DMS114 treated with DMSO at 0.1 percent for 48 hours (cell line): ENCODE data around the gene LDLRAD4.

ENCODE experiments used
- DNase-seq: peaks from one replicate; lab custom pipeline; 2025; ENCODE audit not compliant: unreplicated experiment; lab: John Stamatoyannopoulos, UW

LDLRAD4 gene

DNA sequence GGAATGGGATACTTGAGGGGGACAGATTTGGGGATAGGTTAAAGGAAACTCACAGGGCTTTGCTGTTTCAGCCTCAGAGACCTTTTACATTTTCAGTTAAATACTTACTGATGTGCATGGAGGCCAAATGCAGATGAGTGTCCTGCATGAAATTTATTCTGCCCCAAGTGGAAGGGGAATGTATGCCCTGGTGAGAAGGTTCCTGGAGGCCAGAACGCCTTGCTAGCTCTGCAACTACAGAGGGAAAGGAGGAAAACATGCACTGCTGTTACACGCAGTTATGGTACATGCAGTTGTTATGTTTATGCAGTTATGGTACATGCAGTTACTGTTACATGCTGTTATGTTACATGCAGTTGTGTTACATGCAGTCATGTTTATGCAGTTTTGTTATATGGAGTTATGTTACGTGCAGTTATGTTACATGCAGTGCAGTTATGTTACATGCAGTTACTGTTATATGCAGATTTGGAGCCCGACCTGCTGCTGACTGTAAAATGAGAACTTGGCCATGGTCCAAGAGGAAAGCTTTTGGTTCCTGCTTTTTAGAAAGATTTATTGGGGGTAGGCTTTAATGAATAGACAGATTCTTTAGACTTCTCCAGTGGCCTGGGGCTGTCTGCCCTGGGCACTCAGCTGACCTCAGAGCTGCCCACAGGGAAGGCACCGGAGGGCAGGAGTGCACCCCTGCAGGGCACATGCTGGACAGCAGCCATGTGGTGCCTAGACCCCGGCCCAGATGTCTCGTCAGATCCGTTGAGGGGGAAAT is 84.1 kb downstream of the LDLRAD4 start:
- DNase-seq: no peak

- DNase-seq: no peak
Observed at GRCh38 chr18:13303756-13304364, 85.3 kb downstream of the LDLRAD4 start.

- DNase-seq: no peak
Observed at GRCh38 chr18:13305301-13305700, 86.7 kb downstream of the LDLRAD4 start.

GRCh38 chr18:13306583-13306982 is 88.0 kb downstream of the LDLRAD4 start:
- no peak for DNase-seq

- no peak for DNase-seq
Observed at GRCh38 chr18:13308369-13308768, 89.8 kb downstream of the LDLRAD4 start.

DNA sequence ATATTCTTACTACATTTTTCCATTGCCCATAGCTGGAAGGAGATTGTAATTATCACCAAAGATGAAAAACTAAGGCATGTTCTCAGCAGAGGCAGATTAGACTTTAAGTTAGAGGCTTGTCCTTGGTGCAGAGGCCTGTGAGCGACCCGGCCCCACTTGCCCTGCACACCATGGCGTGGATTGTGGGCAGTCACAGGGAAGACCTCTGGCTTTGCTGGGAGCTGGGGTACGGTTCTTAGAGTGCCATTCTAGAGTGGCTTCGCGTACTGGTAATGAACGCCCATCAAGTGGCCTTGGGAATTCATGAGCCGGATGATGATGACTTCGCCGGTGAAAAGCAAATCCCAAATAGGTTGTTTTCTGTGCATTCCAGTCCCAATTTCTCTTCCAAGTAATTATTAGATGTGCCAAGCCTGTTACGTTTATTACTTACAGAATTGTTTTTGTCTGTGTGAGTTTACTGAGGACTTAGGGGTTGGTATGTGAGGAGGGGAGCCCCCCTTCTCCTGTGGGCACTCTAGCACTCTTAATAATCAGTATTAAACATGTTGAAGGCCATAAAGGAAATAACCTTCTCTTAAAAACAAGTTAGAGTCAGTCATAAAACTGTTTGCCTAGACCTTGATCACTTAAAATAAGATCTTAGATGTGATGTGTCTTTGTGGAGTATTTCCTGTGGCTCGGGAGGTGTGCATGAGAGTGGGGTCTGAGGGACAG is 90.6 kb downstream of the LDLRAD4 start:
- DNase-seq: no peak

DNA sequence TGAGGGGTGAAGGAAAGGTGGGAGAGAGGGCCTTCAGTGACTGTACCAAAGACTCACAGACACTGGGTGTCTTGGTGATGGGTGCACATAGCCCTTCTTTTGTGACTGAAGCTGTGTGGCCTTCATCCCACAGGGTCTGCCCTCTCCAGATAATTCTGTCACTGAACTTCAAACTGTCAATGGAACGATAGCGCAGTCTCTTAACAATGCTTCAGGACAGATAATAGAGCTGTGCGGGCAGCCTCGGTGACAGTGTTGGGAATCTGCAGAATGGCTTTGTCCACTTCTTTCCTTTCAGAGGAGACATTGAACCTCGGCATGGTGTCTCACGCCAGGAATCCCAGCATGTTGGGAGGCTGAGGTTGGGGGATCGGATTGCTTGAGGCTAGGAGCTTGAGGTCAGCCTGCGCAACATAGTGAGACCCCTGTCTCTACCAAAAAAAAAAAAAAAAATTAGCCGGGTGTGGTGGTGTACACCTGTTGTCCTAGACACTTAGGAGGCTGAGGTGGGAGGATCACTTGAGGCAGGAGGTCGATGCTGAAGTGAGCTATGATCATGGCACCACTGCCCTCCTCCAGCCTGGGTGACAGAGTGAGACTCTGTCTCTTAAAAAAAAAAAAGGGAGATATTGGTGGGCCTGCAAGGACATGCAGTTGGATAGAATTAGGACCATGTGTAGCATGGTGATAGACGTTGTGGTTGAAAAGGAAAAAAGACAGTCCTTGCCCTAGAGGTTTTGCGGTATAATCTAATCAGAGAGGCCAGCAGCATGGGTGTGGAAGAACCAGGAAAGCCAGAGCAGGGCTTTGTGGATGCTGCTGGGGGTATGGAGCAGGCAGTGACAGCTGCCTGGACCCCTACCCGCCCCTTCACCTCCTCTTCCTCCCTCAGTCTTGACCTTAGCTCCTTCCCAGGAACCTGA is 91.4 kb downstream of the LDLRAD4 start:
- DNase-seq: no peak

GRCh38 chr18:13311193-13311592 is 92.6 kb downstream of the LDLRAD4 start:
- no peak for DNase-seq

DNA sequence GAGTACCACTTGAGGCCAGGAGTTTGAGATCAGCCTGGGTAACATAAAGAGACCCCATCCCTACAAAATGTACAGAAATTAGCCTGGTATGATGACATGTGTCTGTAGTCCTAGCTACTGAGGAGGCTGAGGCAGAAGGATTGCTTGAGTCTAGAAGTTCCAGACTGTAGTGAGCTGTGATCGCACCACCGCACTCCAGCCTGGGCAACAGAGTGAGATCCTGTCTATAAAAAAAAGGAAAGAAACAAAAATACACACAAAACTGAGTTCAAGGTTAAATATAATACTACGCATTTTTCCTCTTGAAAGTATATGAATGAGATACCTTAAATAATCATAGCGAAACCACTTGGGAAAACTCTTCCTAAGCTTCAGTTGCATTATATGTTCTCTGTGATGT is 94.0 kb downstream of the LDLRAD4 start:
- no peak for DNase-seq

GRCh38 chr18:13313006-13313686 is 94.6 kb downstream of the LDLRAD4 start:
- DNase-seq: no peak

DNA sequence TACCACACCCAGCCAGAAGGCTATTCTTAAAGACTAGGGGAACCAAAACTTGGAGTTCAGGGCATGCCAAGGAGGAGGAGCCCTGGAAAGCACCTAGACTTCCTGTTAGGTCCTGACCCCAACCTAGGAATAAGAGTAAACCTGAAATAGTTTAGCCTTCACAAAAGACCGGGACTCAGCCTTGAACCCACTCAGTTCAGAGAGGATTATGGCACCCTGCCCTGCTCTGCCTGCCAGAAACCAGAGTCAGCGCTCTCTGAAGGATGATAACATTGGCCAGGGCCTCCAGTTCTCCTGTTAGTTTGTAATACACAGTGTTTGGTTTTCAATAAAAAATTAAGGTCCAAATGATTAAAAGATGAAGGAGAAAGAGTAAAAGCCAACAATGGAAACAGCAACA is 96.4 kb downstream of the LDLRAD4 start:
- no peak for DNase-seq

- no peak for DNase-seq
Observed at GRCh38 chr18:13316063-13316462, 97.5 kb downstream of the LDLRAD4 start.

DNA sequence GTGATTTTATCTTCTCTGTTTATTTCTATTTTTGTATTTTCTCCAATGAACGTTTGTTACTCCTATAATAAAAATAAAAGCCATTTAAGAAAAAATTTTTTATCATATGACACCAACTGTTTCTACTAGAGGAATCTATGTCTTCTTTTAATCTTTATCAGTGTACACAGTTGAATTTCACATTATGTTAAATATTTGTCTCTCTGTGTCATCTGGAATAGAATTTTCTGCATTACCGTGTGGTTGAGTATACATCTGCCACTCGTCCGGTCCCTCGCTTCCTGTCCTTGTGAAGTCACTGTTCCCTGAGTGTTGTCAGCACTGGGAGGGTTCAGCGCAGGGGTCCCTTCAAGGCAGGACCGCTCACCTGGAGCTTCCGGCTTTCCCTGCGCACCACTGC is 99.2 kb downstream of the LDLRAD4 start:
- no peak for DNase-seq

DNA sequence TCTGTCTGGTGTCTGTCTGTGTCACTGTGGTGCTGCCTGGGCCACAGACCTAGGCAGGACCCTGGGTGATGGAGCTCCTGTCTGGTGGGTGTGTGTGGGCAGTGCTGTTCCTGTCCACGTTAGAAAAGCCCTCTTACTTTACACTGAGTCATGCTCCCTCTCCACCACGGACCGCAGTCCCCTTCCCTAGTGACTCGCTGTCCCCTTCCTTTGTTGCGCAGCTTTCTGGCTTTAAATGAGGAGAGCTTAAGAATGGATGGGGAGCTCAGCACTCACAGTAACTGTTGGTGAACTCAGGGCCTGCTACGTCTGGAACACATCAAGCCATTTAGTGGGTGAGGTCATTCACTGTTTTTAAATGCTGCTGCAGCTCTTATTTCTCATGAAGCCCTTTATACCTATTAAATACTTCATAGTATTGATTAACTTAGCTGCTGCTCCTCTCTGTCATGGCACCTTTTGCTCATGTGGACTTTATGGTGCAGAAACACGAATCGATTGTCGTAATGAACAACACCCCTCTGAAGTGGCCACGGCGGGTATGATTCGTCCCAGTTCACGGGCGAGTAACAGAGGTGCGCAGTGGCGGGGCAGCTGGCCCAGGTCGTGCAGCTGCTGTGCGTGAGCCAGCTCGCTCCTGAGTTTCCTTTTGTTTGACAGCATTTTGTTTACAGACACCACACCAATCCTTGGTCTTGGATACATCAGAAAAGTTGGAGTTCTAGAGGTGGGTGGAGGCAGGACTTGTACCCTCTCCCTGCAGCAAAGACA is 100.4 kb downstream of the LDLRAD4 start:
- no peak for DNase-seq

DNA sequence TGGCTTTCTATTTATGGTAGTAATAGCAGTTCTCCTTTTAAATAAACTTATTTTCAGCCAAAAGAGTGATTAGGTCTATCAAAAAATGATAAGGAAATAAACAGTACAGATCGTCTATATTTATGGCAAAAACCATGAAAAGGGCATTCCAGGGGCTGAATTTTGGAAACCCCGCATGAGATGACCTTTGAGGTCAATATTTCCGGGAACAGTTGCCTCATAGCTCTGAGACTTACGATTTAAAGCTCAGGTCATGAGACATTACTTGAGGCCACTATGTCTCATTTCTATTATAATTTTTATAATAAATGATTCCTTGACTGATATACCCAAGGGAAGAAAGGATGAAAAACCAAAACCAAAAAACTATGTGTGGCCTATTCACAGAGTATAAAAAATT is 101.1 kb downstream of the LDLRAD4 start:
- DNase-seq: no peak

- DNase-seq: no peak
Observed at GRCh38 chr18:13320096-13320495, 101.5 kb downstream of the LDLRAD4 start.

DNA sequence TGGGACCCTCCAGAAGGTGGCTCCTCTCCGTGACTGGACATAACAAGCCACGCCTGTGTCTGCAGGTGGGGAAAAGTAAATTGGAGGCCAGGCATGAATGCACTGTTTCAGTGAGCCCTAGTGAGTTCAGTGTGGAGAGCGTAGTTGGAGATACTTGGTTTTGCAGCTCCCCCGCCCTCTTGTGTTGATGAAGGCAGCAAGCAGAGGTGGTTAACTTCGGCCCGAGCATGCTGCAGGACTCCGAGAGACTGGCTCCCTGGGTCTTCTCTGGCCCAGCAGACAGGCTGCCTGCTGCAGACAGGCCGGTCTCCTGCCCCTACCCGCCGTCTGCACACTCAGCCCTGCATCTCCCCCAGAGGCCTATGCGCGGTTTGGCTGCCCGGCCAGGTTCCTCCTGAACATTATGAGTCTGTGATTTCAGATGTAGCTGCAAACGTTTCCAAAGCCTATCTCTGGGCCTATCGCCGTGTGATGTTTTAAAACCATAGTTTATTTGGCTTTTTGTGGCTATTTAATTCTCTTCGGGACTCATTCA is 102.4 kb downstream of the LDLRAD4 start:
- no peak for DNase-seq

DNA sequence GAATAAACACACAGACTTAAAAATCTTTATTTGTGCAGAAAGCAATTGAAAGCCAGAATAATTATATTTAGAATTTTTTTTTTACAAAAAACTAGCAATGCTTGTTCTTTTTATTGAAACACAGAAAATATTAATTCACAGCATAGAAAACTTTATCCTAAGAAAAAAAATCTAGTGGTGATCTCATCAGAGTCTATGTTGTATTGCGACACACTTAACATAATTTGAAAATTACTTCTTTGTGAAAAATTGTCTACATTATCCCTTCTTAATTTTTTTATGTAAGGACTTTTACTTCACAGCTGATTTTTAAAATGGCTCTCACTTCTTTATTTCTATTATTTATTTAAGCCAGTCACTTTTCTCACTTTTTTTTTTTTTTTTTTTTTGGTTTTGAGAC is 103.4 kb downstream of the LDLRAD4 start:
- DNase-seq: no peak

DNA sequence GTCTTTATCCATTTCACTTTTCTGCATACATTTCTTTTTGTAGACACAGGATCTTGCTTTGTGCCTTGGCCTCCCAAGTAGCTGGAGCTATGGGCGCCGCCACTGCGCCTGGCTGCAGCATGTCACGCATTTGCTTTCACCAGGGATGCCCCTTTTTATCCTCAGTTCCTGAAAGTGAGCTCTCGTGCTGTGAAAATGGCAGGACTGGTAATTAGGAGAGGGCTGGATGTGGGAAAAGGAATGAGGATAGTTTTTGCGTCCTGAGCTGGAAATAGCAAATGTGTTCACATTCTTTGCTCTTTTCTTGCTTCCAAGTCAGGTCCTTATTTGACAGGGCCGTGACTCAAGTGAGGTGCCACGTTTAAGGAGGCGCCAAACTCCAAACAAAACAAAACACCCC is 104.6 kb downstream of the LDLRAD4 start:
- DNase-seq: no peak

GRCh38 chr18:13324880-13325279 is 106.3 kb downstream of the LDLRAD4 start:
- DNase-seq: no peak
